Panc1 (cell line): ENCODE data around the gene POLR2B. TPM values are rescaled to one million over a fixed set of nuclear protein-coding genes. Genes with fewer than 3 reads are reported as not detected.

ENCODE experiments used
- ATAC-seq: fragments of 200-7000 bp; cut with Tn5 transposase; 2 replicates; pipeline ENCODE4 v1.9.1; 2020; ENCODE audit warnings: mild to moderate bottlenecking, moderate library complexity
- BruUV-seq: library from RNA; stranded (reverse); fragments of 400-500 nt; replicated peaks from 2 replicates; lab custom pipeline; 2021; lab: Mats Ljungman, UMichigan
- CTCF ChIA-PET: fragments of 300-600 bp; sonication (Branson Sonifier 250); formaldehyde crosslinking; loops from one replicate; lab custom pipeline; 2022; ENCODE audit warnings: antibody characterized with exemption; lab: Charles Lee
- POLR2A ChIA-PET: fragments of 300-600 bp; sonication (Branson Sonifier 250); formaldehyde crosslinking; loops from one replicate; lab custom pipeline; 2022; ENCODE audit warnings: antibody characterized with exemption; lab: Charles Lee
- DNase-seq: peaks from one replicate; pipeline ENCODE4 v3.0.0-alpha.2; 2010; ENCODE audit warnings: low read depth, low spot score
- H3K27ac ChIP-seq: 2 replicates; pipeline ENCODE4 v1.5.1; 2011; ENCODE audit warnings: mild to moderate bottlenecking, low read length, inconsistent platforms
- H3K27me3 ChIP-seq: fragments of 200-500 bp; sonication (Bioruptor generic); 2 replicates; pipeline ENCODE4 v1.6.0; 2014; ENCODE audit warnings: low read length, inconsistent platforms; ENCODE audit not compliant: control insufficient read depth, insufficient read depth
- H3K36me3 ChIP-seq: fragments of 200-500 bp; sonication (Bioruptor generic); 2 replicates; pipeline ENCODE4 v1.5.1; 2014; ENCODE audit warnings: inconsistent platforms, mild to moderate bottlenecking, low read length, moderate library complexity; ENCODE audit not compliant: control insufficient read depth, insufficient read depth
- H3K4me1 ChIP-seq: 2 replicates; pipeline ENCODE4 v1.5.1; 2011; ENCODE audit warnings: inconsistent platforms, mild to moderate bottlenecking, low read length, moderate library complexity; ENCODE audit not compliant: control insufficient read depth, insufficient read depth
- H3K4me3 ChIP-seq, 2 experiments: 2 replicates each; pipeline ENCODE4 v1.5.1; 2011 to 2012; ENCODE audit warnings: low read depth in 2 of 2, low read length in 2 of 2, mild to moderate bottlenecking in 2 of 2, inconsistent platforms in 1 of 2, moderate library complexity in 1 of 2
- H3K9me3 ChIP-seq: fragments of 200-500 bp; sonication (Bioruptor generic); 2 replicates; pipeline ENCODE4 v1.5.1; 2014; ENCODE audit warnings: low read depth, mild to moderate bottlenecking, inconsistent platforms, low read length, moderate library complexity; ENCODE audit not compliant: control insufficient read depth, insufficient read depth
- CTCF ChIP-seq: fragments of 450-650 bp; IDR thresholded peaks from 2 replicates; pipeline ENCODE4 v1.5.1; 2017; ENCODE audit warnings: mild to moderate bottlenecking
- POLR2AphosphoS5 ChIP-seq: IDR thresholded peaks from 2 replicates; pipeline ENCODE4 v1.6.1; 2012; ENCODE audit warnings: mild to moderate bottlenecking, low read depth, low read length, moderate library complexity
- SIN3A ChIP-seq: IDR thresholded peaks from 2 replicates; pipeline ENCODE4 v1.6.1; 2012; ENCODE audit warnings: low read depth, mild to moderate bottlenecking, low read length, moderate library complexity, borderline replicate concordance; ENCODE audit not compliant: insufficient read depth
- TCF7L2 ChIP-seq: IDR thresholded peaks from 2 replicates; pipeline ENCODE4 v1.6.1; 2011; ENCODE audit warnings: mild to moderate bottlenecking, low read depth, low read length, inconsistent platforms
- in situ Hi-C: cut with HindIII; loops from 2 replicates; pipeline ENCODE4 v1.10.0; 2016; ENCODE audit warnings: low sequenced_read_pairs, low pct_unique_long_range_greater_than_20kb
- intact Hi-C: fragments of 100-400 bp; cut with micrococcal nuclease; formaldehyde crosslinking; loops from one replicate; pipeline ENCODE4 v1.10.0; 2022; ENCODE audit not compliant: unreplicated experiment
- total RNA-seq: library from RNA; stranded (reverse); gene quantifications from one replicate; pipeline ENCODE4 v1.2.1, GENCODE V29; 2021; ENCODE audit not compliant: unreplicated experiment
- TF ChIP-seq, protein P1 (sequence below), 2 experiments: IDR thresholded peaks; 2 replicates each; pipeline ENCODE4 v1.6.1; 2011 to 2012; ENCODE audit warnings: low read depth in 2 of 2, control low read depth in 1 of 2, low read length in 1 of 2, mild to moderate bottlenecking in 1 of 2, moderate library complexity in 1 of 2; ENCODE audit not compliant: insufficient read depth in 1 of 2

POLR2B gene
- total RNA-seq, 1 experiment from 2014 or later = 84.1 TPM

DNA sequence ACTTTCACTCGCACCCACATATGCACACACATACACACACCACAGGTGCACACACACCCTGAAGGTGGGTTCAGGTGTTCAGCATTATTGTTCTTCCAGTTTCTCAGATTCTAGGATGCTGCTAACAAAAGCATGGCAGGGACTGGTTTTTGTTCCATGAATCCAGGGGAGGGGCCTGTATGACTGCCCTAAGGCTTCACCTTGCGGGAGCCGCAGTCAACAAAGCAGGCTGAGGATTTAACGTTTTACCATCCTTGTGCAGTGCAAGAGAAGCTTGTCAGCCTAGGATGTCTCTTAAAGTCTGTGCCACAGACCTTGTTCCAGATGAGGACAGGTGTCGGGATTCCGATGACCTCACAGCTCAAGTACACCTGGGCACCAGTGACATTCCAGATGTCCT, 61.8 kb downstream of the POLR2B start:
- Histone ChIP-seq H3K27me3 (no peaks in the 10 kb centered on the region), H3K36me3 (no peaks in the 10 kb centered on the region), H3K27ac (no peak overlapping the region), H3K9me3 (no peaks in the 10 kb centered on the region), H3K4me1 (no peaks in the 10 kb centered on the region), H3K4me3 (no peak overlapping the region)
- DNase-seq (no peak), ATAC-seq (no peak)
- intact Hi-C loops = loop anchor here (10.0 kb wide), 1 partner anchor 104 kb away; no protein-coding TSS in a partner anchor
- CTCF ChIA-PET = no interaction called here
- BruUV-seq = no TSS peak
- in situ Hi-C loops = no loop called here
- TF ChIP-seq SIN3A = no peak
- TF ChIP-seq, protein P1, sequence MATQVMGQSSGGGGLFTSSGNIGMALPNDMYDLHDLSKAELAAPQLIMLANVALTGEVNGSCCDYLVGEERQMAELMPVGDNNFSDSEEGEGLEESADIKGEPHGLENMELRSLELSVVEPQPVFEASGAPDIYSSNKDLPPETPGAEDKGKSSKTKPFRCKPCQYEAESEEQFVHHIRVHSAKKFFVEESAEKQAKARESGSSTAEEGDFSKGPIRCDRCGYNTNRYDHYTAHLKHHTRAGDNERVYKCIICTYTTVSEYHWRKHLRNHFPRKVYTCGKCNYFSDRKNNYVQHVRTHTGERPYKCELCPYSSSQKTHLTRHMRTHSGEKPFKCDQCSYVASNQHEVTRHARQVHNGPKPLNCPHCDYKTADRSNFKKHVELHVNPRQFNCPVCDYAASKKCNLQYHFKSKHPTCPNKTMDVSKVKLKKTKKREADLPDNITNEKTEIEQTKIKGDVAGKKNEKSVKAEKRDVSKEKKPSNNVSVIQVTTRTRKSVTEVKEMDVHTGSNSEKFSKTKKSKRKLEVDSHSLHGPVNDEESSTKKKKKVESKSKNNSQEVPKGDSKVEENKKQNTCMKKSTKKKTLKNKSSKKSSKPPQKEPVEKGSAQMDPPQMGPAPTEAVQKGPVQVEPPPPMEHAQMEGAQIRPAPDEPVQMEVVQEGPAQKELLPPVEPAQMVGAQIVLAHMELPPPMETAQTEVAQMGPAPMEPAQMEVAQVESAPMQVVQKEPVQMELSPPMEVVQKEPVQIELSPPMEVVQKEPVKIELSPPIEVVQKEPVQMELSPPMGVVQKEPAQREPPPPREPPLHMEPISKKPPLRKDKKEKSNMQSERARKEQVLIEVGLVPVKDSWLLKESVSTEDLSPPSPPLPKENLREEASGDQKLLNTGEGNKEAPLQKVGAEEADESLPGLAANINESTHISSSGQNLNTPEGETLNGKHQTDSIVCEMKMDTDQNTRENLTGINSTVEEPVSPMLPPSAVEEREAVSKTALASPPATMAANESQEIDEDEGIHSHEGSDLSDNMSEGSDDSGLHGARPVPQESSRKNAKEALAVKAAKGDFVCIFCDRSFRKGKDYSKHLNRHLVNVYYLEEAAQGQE (IDR thresholded peaks at IDR 0.05; ENCODE audit: insufficient read depth in 1 of 2, low read depth in 2 of 2, low read length in 1 of 2) = no peak
- TF ChIP-seq CTCF = no peak
- no peak for TF ChIP-seq TCF7L2
- no peak for TF ChIP-seq POLR2AphosphoS5
- POLR2A ChIA-PET = no interaction called here

- DNase-seq (no peak), ATAC-seq (no peak)
- ChIA-PET POLR2A (no interaction called here), CTCF (no interaction called here)
- Histone ChIP-seq H3K27ac (no peak overlapping the region), H3K4me1 (no peaks in the 10 kb centered on the region), H3K4me3 (no peak overlapping the region), H3K9me3 (no peaks in the 10 kb centered on the region), H3K27me3 (no peaks in the 10 kb centered on the region), H3K36me3 (no peaks in the 10 kb centered on the region)
- in situ Hi-C loops = no loop called here
- intact Hi-C loops = loop anchor here (10.0 kb wide), 1 partner anchor 104 kb away; no protein-coding TSS in a partner anchor
- BruUV-seq = no TSS peak
- TF ChIP-seq, protein P1 (IDR thresholded peaks at IDR 0.05; ENCODE audit: insufficient read depth in 1 of 2, low read depth in 2 of 2, low read length in 1 of 2) = no peak
- TF ChIP-seq POLR2AphosphoS5 (no peak), TCF7L2 (no peak), CTCF (no peak), SIN3A (no peak)
These were observed 62.3 kb downstream of the POLR2B start for GRCh38 chr4:57041020-57041419.
